ENCODE measurements around the gene KRT84. TPM values are rescaled to one million over a fixed set of nuclear protein-coding genes. Genes with fewer than 3 reads are reported as not detected.

KRT84 gene
- total and polyA plus RNA-seq, 9 of the 15 experiments (the other 6 are each of a cell fraction or from before 2014, with no cell fraction given): not detected

DNA sequence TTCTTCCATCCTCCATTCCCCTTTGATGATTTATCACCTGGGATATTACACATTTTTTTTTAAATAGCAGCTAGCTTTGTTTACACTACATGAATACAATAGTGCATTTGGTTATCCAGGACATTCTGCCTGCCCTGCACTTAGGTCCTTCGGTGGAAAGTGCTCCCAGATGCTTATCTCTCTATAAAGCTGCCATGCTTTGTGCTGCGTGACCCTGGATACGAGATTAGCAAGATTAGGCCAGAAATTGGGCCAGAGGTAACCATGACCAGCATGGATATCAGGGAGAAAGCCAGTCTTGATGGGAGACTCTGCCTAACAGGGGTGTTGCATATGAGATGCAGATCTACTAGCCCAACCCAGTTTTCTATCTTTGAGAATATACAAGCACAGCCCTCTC, 52.1 kb downstream of the KRT84 start (continued):
- TF ChIP-seq ZBTB33 (CRISPR knock-in tag; IDR thresholded peaks at IDR 0.05) (no peak), RBFOX2 (IDR thresholded peaks at IDR 0.05; ENCODE audit: low read depth, low read length) (no peak), ZNF583 (CRISPR knock-in tag; IDR thresholded peaks at IDR 0.05) (no peak), ZNF282 (CRISPR knock-in tag; IDR thresholded peaks at IDR 0.05) (no peak), TCFL5 (CRISPR knock-in tag; conservative IDR thresholded peaks at IDR 0.05) (no peak)
- TF ChIP-seq, protein P1, sequence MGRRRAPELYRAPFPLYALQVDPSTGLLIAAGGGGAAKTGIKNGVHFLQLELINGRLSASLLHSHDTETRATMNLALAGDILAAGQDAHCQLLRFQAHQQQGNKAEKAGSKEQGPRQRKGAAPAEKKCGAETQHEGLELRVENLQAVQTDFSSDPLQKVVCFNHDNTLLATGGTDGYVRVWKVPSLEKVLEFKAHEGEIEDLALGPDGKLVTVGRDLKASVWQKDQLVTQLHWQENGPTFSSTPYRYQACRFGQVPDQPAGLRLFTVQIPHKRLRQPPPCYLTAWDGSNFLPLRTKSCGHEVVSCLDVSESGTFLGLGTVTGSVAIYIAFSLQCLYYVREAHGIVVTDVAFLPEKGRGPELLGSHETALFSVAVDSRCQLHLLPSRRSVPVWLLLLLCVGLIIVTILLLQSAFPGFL (CRISPR knock-in tag; IDR thresholded peaks at IDR 0.05): no peak

GRCh38 chr12:52332381-52332780, 53.1 kb downstream of the KRT84 start:
- ATAC-seq (no peak), FAIRE-seq (no peak), DNase-seq (ENCODE audit: extremely low read depth in 1 of 4, low spot score in 3 of 4) (no peak)
- no peak overlapping the region for H3K4me2 ChIP-seq (ENCODE audit: insufficient read depth, low read length)
- ChIA-PET CTCF (ENCODE audit: low intra/inter-chr PET ratio) (no interaction called here), POLR2A (no interaction called here)
- peaks cover 0 to 10% of the 10 kb centered on the region in 2 experiments; a peak in 1 of 5 replicates for H3K27me3 ChIP-seq (ENCODE audit: control insufficient read depth in 2 of 2, insufficient read depth in 2 of 2, low read length in 2 of 2)
- no peaks in the 10 kb centered on the region for H3K79me2 ChIP-seq (ENCODE audit: control insufficient read depth, insufficient read depth, low read length)
- H3K9ac ChIP-seq (ENCODE audit: insufficient read depth in 1 of 2, low read depth in 2 of 2, low read length in 2 of 2): no peak overlapping the region
- H3K9me3 ChIP-seq (replicated peaks; ENCODE audit: control insufficient read depth, insufficient read depth, low read depth, low read length): no peaks in the 10 kb centered on the region
- H3K36me3 ChIP-seq (ENCODE audit: control insufficient read depth, insufficient read depth, low read length): no peaks in the 10 kb centered on the region
- H2AFZ ChIP-seq (ENCODE audit: low read depth, low read length): no peak overlapping the region
- H3K9me1 ChIP-seq (ENCODE audit: control insufficient read depth, insufficient read depth, low read length): no peaks in the 10 kb centered on the region
- intact Hi-C loops (cut with micrococcal nuclease): no loop called here
- no peaks in the 10 kb centered on the region for H4K20me1 ChIP-seq (replicated peaks; ENCODE audit: control insufficient read depth, insufficient read depth, low read length)
- 0% methylated on average over 1 of the region's 1 CpG for WGBS (ENCODE audit: insufficient coverage, low coverage, missing lambda C conversion rate)
- BruUV-seq (replicated peaks): no TSS peak
- H3K4me1 ChIP-seq (replicated peaks in 1 of 2; ENCODE audit: control insufficient read depth in 2 of 2, insufficient read depth in 2 of 2, low read length in 2 of 2): no peaks in the 10 kb centered on the region
- in situ Hi-C loops (cut with MboI): no loop called here
- no peak overlapping the region for H3K4me3 ChIP-seq
- H3K27ac ChIP-seq (ENCODE audit: extremely low read depth, low read depth, low read length): no peak overlapping the region
- TF ChIP-seq ZNF143 (CRISPR knock-in tag; IDR thresholded peaks at IDR 0.05): no peak
- TF ChIP-seq RHOXF2B (CRISPR knock-in tag; conservative IDR thresholded peaks at IDR 0.05): no peak
- no peak for TF ChIP-seq NFIX (CRISPR knock-in tag; IDR thresholded peaks at IDR 0.05; ENCODE audit: low read depth)
- TF ChIP-seq CEBPZ (IDR thresholded peaks at IDR 0.05; ENCODE audit: borderline replicate concordance, low read depth, low read length): no peak
- TF ChIP-seq PURB (CRISPR knock-in tag; IDR thresholded peaks at IDR 0.05; ENCODE audit: low read depth): no peak
- no peak for TF ChIP-seq RBM15 (IDR thresholded peaks at IDR 0.05; ENCODE audit: insufficient read depth, low read length)
- no peak for TF ChIP-seq SRSF1 (IDR thresholded peaks at IDR 0.05; ENCODE audit: low read depth, low read length)
- no peak for TF ChIP-seq CBX3 (IDR thresholded peaks at IDR 0.05; ENCODE audit: borderline replicate concordance in 1 of 2, low read length in 2 of 2)
